ENCODE measurements around the gene PRMT7.
A peak's percentile ranks its signal among the peaks of the same experiment; 100 is the strongest.

Gene PRMT7

DNA sequence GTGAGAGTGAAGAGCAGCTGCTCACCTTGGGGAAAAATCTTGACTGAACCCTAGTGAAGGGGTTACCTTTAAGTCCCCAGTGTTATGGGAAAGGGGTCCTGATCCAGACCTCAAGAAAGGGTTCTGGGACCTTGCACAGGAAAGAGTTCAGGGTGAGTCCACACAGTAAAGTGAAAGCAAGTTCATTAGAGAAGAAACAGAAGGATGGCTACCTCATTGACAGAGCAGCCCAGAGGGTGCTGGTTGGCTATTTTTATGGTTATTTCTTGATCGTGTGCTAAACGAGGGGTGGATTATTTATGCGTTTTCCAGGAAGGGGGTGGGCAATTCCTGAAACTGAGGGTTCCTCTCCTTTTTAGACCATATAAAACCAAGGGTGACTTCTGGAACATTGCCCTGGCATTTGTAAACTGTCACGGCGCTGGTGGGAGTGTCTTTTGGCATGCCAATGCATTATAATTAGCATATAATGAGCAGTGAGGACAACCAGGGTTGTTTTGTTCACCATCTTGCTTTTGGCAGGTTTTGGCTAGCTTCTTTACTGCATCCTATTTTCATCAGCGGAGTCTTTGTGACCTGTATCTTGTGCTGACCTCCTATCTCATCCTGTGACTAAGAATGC lies 79.0 kb downstream of the PRMT7 start:
- Histone ChIP-seq H4K20me1 (ENCODE audit: insufficient read depth, low read length) (no peaks in the 10 kb centered on the region), H3K9ac (ENCODE audit: low read depth, low read length) (no peak overlapping the region), H3K4me1 (ENCODE audit: insufficient read depth, low read length) (peaks cover 22% of the 10 kb centered on the region), H3K27me3 (ENCODE audit: insufficient read depth, low read length, poor library complexity) (no peaks in the 10 kb centered on the region), H3K36me3 (ENCODE audit: insufficient read depth, low read length) (no peaks in the 10 kb centered on the region), H3K27ac (ENCODE audit: low read length) (0 out of 2 replicates have a peak overlapping the region, but pooled peaks have one; percentile 5), H3K4me2 (ENCODE audit: insufficient read depth, low read length) (no peak overlapping the region), H3K79me2 (ENCODE audit: insufficient read depth, low read length) (no peaks in the 10 kb centered on the region), H2AFZ (ENCODE audit: low read depth, low read length) (no peak overlapping the region), H3K4me3 (ENCODE audit: low read depth in 1 of 2, low read length in 2 of 2) (no peak overlapping the region), H3K9me3 (ENCODE audit: insufficient read depth, low read length, severe bottlenecking) (no peaks in the 10 kb centered on the region)
- ATAC-seq (ENCODE audit: insufficient read depth, low read depth), result peak; percentile 57; the same call in 1 of the 3 replicates
- TF ChIP-seq, protein P1, sequence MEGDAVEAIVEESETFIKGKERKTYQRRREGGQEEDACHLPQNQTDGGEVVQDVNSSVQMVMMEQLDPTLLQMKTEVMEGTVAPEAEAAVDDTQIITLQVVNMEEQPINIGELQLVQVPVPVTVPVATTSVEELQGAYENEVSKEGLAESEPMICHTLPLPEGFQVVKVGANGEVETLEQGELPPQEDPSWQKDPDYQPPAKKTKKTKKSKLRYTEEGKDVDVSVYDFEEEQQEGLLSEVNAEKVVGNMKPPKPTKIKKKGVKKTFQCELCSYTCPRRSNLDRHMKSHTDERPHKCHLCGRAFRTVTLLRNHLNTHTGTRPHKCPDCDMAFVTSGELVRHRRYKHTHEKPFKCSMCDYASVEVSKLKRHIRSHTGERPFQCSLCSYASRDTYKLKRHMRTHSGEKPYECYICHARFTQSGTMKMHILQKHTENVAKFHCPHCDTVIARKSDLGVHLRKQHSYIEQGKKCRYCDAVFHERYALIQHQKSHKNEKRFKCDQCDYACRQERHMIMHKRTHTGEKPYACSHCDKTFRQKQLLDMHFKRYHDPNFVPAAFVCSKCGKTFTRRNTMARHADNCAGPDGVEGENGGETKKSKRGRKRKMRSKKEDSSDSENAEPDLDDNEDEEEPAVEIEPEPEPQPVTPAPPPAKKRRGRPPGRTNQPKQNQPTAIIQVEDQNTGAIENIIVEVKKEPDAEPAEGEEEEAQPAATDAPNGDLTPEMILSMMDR (IDR thresholded peaks at IDR 0.05; ENCODE audit: borderline replicate concordance, extremely low read depth, low read length, poor library complexity, severe bottlenecking), result no peak
- TF ChIP-seq EZH2 (IDR thresholded peaks at IDR 0.05; ENCODE audit: borderline replicate concordance, low read depth, low read length, severe bottlenecking), result no peak
- no peak for DNase-seq

DNA sequence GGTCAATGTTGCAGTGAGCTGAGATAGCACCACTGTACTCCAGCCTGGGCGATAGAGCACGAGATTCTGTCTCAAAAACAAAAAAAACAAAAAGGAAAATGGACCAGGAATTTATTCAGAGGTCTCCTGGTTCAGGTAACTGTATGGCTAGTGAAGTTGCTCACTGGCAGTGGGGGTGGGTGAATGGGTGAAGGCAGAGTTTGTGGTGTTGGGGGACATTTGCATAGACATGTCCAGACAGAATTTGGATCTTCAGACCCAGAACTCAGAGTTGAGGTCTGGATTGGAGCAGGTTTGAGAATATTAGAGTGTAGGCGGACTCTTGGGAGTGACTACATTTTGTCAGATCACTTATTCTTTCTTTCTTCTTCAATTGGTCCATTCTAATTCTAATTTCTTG lies 82.5 kb downstream of the PRMT7 start:
- ATAC-seq (ENCODE audit: insufficient read depth, low read depth) (no peak), DNase-seq (no peak)
- no peaks in the 10 kb centered on the region for H3K9me3 ChIP-seq (ENCODE audit: insufficient read depth, low read length, severe bottlenecking)
- H3K79me2 ChIP-seq (ENCODE audit: insufficient read depth, low read length), result no peaks in the 10 kb centered on the region
- H3K4me3 ChIP-seq (ENCODE audit: low read depth in 1 of 2, low read length in 2 of 2), result no peak overlapping the region
- peaks cover 24% of the 10 kb centered on the region for H3K4me1 ChIP-seq (ENCODE audit: insufficient read depth, low read length)
- TF ChIP-seq, protein P1 (IDR thresholded peaks at IDR 0.05; ENCODE audit: borderline replicate concordance, extremely low read depth, low read length, poor library complexity, severe bottlenecking), result no peak
- TF ChIP-seq EZH2 (IDR thresholded peaks at IDR 0.05; ENCODE audit: borderline replicate concordance, low read depth, low read length, severe bottlenecking), result no peak
- H3K9ac ChIP-seq (ENCODE audit: low read depth, low read length), result no peak overlapping the region
- H3K4me2 ChIP-seq (ENCODE audit: insufficient read depth, low read length), result no peak overlapping the region
- no peak overlapping the region for H2AFZ ChIP-seq (ENCODE audit: low read depth, low read length)
- H4K20me1 ChIP-seq (ENCODE audit: insufficient read depth, low read length), result no peaks in the 10 kb centered on the region
- no peak overlapping the region for H3K27ac ChIP-seq (ENCODE audit: low read length)
- H3K27me3 ChIP-seq (ENCODE audit: insufficient read depth, low read length, poor library complexity), result no peaks in the 10 kb centered on the region
- H3K36me3 ChIP-seq (ENCODE audit: insufficient read depth, low read length), result no peaks in the 10 kb centered on the region

DNA sequence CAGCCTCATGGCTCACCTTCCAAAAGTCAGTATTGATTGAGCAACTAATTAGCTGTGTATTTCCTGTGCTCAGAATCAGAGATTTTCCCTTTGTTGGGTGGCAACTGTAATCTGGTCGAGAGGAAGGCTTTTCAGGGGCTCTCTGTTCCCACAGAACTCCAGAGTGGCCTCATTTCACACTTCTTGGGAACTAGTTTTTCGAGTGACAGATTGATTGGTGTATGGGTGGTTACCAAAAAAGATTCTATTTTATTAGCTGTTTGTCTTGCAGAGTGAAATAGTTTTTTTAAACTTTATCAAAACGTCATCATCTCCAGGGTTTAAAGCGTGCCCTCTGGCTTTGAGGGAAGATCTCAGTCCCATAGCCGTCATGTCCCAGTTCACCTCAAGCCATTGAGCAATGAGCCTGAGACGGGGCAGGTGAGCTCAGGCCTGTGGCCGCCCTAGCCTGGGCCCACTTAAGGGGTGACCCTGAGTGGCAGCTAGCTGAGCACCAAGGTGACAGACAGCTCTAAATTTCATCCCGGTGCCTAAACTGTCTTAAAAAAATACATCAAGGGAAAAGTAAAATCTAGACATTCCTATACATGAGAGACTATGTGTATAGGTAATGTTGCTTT lies 84.5 kb downstream of the PRMT7 start:
- no peak overlapping the region for H3K4me3 ChIP-seq (ENCODE audit: low read depth in 1 of 2, low read length in 2 of 2)
- TF ChIP-seq EZH2 (IDR thresholded peaks at IDR 0.05; ENCODE audit: borderline replicate concordance, low read depth, low read length, severe bottlenecking), result no peak
- TF ChIP-seq, protein P1 (IDR thresholded peaks at IDR 0.05; ENCODE audit: borderline replicate concordance, extremely low read depth, low read length, poor library complexity, severe bottlenecking), result no peak
- no peak for ATAC-seq (ENCODE audit: insufficient read depth, low read depth)

More for the DNA sequence above, 84.5 kb downstream of the PRMT7 start:
- peaks cover 16% of the 10 kb centered on the region for H3K4me1 ChIP-seq (ENCODE audit: insufficient read depth, low read length)
- no peak overlapping the region for H3K9ac ChIP-seq (ENCODE audit: low read depth, low read length)
- no peaks in the 10 kb centered on the region for H3K27me3 ChIP-seq (ENCODE audit: insufficient read depth, low read length, poor library complexity)
- H2AFZ ChIP-seq (ENCODE audit: low read depth, low read length), result no peak overlapping the region
- H3K36me3 ChIP-seq (ENCODE audit: insufficient read depth, low read length), result no peaks in the 10 kb centered on the region
- no peaks in the 10 kb centered on the region for H4K20me1 ChIP-seq (ENCODE audit: insufficient read depth, low read length)
- no peak for DNase-seq
- no peaks in the 10 kb centered on the region for H3K79me2 ChIP-seq (ENCODE audit: insufficient read depth, low read length)
- H3K4me2 ChIP-seq (ENCODE audit: insufficient read depth, low read length), result no peak overlapping the region
- H3K9me3 ChIP-seq (ENCODE audit: insufficient read depth, low read length, severe bottlenecking), result no peaks in the 10 kb centered on the region
- H3K27ac ChIP-seq (ENCODE audit: low read length), result no peak overlapping the region

All from DND-41 (cell line).